Stomach (tissue), 9 donors: ENCODE results near the gene TRDMT1. TPM values are rescaled to one million over a fixed set of nuclear protein-coding genes. Genes with fewer than 3 reads are reported as not detected.

Experiments used
- DNase-seq, 2 donors: peaks; one replicate each; pipeline versions ENCODE4 v3.0.0 to v3.0.0-alpha.2; 2013 to 2019
- H3K27ac ChIP-seq, 5 donors: fragments of 200-600 bp in 4 of 5; sonication (generic) in 4 of 5; one replicate each; pipeline ENCODE4 v1.5.1; 2013 to 2019; ENCODE audit warnings: mild to moderate bottlenecking in 1 of 5, moderate library complexity in 1 of 5
- H3K27me3 ChIP-seq, 3 donors: fragments of 200-600 bp; sonication (generic); one replicate each; pipeline ENCODE4 v1.5.1; 2017 to 2019; ENCODE audit warnings: mixed run types in 1 of 3
- H3K36me3 ChIP-seq, 4 donors: fragments of 200-600 bp; sonication (generic); 1 replicate in 3 of 4; 2 replicates in 1 of 4; pipeline ENCODE4 v1.5.1; 2016 to 2019
- H3K4me1 ChIP-seq, 4 donors: fragments of 200-600 bp; sonication (generic); one replicate each; pipeline ENCODE4 v1.5.1; 2016 to 2019
- H3K4me3 ChIP-seq, 4 donors: fragments of 200-600 bp; sonication (generic) in 3 of 4; one replicate each; pipeline ENCODE4 v1.5.1; 2016 to 2019; ENCODE audit warnings: mild to moderate bottlenecking in 1 of 4
- H3K9me3 ChIP-seq, 4 donors: fragments of 200-600 bp; sonication (generic); one replicate each; pipeline ENCODE4 v1.5.1; 2016 to 2019
- EP300 ChIP-seq: sonication (generic); formaldehyde crosslinking; IDR thresholded peaks from one replicate; pipeline ENCODE4 v1.6.1; 2017; ENCODE audit warnings: antibody characterized with exemption
- POLR2A ChIP-seq, 4 donors: fragments of 450-650 bp; IDR thresholded peaks; one replicate each; pipeline ENCODE4 v1.6.1; 2016; ENCODE audit warnings: antibody characterized with exemption in 4 of 4, control low read depth in 2 of 4, mild to moderate bottlenecking in 1 of 4, moderate library complexity in 1 of 4
- POLR2AphosphoS5 ChIP-seq, 3 donors: sonication (generic); formaldehyde crosslinking; IDR thresholded peaks; one replicate each; pipeline ENCODE4 v1.6.1; 2016; ENCODE audit warnings: antibody characterized with exemption in 3 of 3
- WGBS, 5 donors: extraction: QIAGEN DNeasy Blood & Tissue Kit in 3 of 5; methylation state at CpG; one replicate each; pipeline versions ENCODE4 v1.1.5 to v1.1.7; 2013 to 2018; 5-methylcytosine and 5-hydroxymethylcytosine counted together
- intact Hi-C: fragments of 100-400 bp; cut with DNase I; formaldehyde crosslinking; loops from one replicate; pipeline ENCODE4 v1.15.1; 2023; ENCODE audit warnings: low total_unique reads
- polyA plus RNA-seq, 3 donors: library from polyadenylated mRNA; stranded (reverse); fragments of 200-250 nt; gene quantifications; one replicate each; pipeline ENCODE4 v1.2.3, GENCODE V29; 2013
- total RNA-seq, 5 donors: library from RNA; depleted of rRNA; stranded (reverse); fragments of >200 nt; gene quantifications; one replicate each; pipeline versions ENCODE4 v1.1.0 to v1.2.3, GENCODE V29; 2014 to 2016
- TF ChIP-seq, protein P1 (sequence below), 7 experiments: fragments of 450-650 bp in 4 of 7; fragments of 200-600 bp in 3 of 7; sonication (generic) in 3 of 7; IDR thresholded peaks; one replicate each; pipeline ENCODE4 v1.5.1; 2016 to 2019; ENCODE audit warnings: antibody characterized with exemption in 7 of 7, control low read depth in 2 of 7, mild to moderate bottlenecking in 1 of 7
- donor health status: healthy with polysubstance abuse.
- donor health status: Bipolar disorder and iron deficiency.
- donor health status: healthy.

Gene TRDMT1
- total and polyA plus RNA-seq, 8 donors: 1.4 to 44.9 (median 4.2) TPM

DNA sequence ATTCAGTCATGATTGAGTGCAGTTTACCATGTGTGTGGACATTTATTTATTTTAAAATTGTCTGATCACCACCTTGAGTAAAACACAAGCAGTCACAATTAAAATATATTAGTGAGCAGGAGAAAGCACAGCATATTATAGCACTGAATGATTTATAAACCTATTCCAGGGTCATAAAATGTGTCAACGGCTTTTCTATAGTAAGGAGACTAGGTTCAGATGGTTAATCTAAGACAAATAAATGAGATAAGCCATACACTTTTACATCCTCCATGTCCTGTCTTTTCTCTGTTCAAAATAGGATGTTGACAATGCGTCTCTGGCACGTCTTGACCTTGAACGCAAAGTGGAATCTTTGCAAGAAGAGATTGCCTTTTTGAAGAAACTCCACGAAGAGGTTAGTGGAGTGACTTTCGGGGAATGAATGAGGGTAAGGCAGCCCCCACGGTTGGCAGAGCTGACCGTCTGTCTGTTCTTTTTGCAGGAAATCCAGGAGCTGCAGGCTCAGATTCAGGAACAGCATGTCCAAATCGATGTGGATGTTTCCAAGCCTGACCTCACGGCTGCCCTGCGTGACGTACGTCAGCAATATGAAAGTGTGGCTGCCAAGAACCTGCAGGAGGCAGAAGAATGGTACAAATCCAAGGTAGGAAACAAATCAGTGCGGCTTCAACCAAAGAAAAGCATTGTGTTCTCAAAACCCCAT, 32.0 kb upstream of the TRDMT1 start:
- intact Hi-C loops: no loop called here
- H3K36me3 ChIP-seq: peaks cover 42 to 74% (median 66%) of the 10 kb centered on the region in 4 donors
- DNase-seq: no peak
- H3K27ac ChIP-seq: peak overlapping the region in 4 of 5 donors; percentile 30 to 99 (median 98)
- peak overlapping the region in 3 of 4 donors; percentile 2 to 85 (median 82) for H3K4me3 ChIP-seq
- peaks cover 24 to 72% (median 58%) of the 10 kb centered on the region in 4 donors for H3K4me1 ChIP-seq
- H3K9me3 ChIP-seq: no peaks in the 10 kb centered on the region
- H3K27me3 ChIP-seq: peaks cover 0 to 11% (median 7%) of the 10 kb centered on the region in 3 donors
- 72 to 81% (median 76%) methylated on average over 14 of the region's 14 CpGs for WGBS, 5 donors
- TF ChIP-seq, protein P1, sequence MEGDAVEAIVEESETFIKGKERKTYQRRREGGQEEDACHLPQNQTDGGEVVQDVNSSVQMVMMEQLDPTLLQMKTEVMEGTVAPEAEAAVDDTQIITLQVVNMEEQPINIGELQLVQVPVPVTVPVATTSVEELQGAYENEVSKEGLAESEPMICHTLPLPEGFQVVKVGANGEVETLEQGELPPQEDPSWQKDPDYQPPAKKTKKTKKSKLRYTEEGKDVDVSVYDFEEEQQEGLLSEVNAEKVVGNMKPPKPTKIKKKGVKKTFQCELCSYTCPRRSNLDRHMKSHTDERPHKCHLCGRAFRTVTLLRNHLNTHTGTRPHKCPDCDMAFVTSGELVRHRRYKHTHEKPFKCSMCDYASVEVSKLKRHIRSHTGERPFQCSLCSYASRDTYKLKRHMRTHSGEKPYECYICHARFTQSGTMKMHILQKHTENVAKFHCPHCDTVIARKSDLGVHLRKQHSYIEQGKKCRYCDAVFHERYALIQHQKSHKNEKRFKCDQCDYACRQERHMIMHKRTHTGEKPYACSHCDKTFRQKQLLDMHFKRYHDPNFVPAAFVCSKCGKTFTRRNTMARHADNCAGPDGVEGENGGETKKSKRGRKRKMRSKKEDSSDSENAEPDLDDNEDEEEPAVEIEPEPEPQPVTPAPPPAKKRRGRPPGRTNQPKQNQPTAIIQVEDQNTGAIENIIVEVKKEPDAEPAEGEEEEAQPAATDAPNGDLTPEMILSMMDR (IDR thresholded peaks at IDR 0.05): no peak
- TF ChIP-seq POLR2A (IDR thresholded peaks at IDR 0.05): no peak
- peak; percentile 21 for TF ChIP-seq EP300

DNA sequence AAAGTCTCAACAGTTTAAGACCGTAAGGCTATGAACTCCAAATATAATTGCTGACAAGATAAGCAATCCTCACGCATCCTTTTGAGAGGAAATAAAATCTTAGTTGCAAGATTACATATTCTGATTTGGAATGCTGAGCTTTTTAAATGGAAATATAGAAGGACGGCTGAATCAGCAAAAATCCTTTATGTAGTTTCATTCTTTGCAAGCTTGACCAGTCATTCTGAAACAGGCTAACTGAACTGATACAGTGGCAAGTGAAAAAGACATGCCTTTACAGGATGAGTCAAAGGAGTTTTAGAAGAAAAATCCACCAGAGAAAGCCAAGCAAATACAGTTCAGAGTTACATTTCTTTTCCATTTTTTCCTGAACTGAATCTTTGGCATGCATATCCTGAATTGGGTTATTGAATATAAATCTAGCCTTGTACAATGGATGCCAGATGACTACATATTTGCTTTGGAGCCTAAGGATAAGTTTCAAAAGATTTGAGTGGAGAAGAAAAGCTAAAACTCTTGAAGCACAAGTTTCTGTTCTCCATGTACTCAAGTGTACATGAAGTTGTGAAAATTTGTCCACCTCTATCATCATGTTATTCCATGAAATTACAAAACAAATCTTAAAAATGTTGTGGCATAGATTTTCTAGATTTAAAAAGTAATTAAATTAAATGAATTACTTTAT, 30.9 kb upstream of the TRDMT1 start:
- Histone ChIP-seq H3K36me3 (peaks cover 42 to 64% (median 58%) of the 10 kb centered on the region in 4 donors), H3K4me1 (peaks cover 24 to 82% (median 65%) of the 10 kb centered on the region in 4 donors), H3K27ac (peak overlapping the region in 4 of 5 donors; percentile 30 to 99 (median 98))

DNA sequence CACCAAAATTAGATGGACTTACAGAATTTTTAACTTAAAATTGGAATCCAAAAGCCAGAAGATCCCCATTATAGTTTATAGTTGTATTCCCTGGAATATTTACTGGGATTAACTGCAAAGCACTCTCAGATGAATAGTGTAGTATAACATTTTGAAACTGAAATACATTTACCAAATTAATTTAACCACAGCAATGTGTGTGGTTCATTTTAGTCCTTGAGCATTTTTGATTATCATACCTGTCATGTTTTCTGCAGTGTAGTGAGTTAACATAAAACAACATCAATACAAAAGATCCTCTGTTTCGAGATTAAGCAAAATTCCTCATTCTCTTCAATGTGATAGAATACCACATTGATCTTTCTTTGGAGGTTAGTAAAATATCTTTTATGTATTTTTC, 30.3 kb upstream of the TRDMT1 start:
- peaks cover 0 to 12% (median 7%) of the 10 kb centered on the region in 3 donors for H3K27me3 ChIP-seq
- intact Hi-C loops: no loop called here
- H3K4me3 ChIP-seq: peak overlapping the region in 3 of 4 donors; percentile 66 to 85 (median 82)
- H3K4me1 ChIP-seq: peaks cover 28 to 88% (median 70%) of the 10 kb centered on the region in 4 donors
- peak overlapping the region in 3 of 5 donors; percentile 97 to 99 (median 98) for H3K27ac ChIP-seq
- DNase-seq: no peak
- 39 to 55% (median 47%) methylated on average over 1 of the region's 1 CpG for WGBS, 5 donors
- H3K36me3 ChIP-seq: peaks cover 36 to 58% (median 51%) of the 10 kb centered on the region in 4 donors
- H3K9me3 ChIP-seq: no peaks in the 10 kb centered on the region
- TF ChIP-seq POLR2A (IDR thresholded peaks at IDR 0.05) (no peak), EP300 (no peak), POLR2AphosphoS5 (IDR thresholded peaks at IDR 0.05) (no peak)
- TF ChIP-seq, protein P1 (IDR thresholded peaks at IDR 0.05): no peak

More for the DNA sequence above, 30.9 kb upstream of the TRDMT1 start:
- no peak for DNase-seq
- intact Hi-C loops: no loop called here
- peak overlapping the region in 3 of 4 donors; percentile 66 to 85 (median 82) for H3K4me3 ChIP-seq
- 12 to 46% (median 23%) methylated on average over 3 of the region's 3 CpGs for WGBS, 5 donors
- TF ChIP-seq POLR2AphosphoS5 (IDR thresholded peaks at IDR 0.05) (no peak), EP300 (no peak), POLR2A (IDR thresholded peaks at IDR 0.05) (no peak)
- TF ChIP-seq, protein P1 (IDR thresholded peaks at IDR 0.05): no peak
- no peaks in the 10 kb centered on the region for H3K9me3 ChIP-seq
- H3K27me3 ChIP-seq: peaks cover 0 to 12% (median 7%) of the 10 kb centered on the region in 3 donors

- intact Hi-C loops: no loop called here
- peak overlapping the region; percentile 66 to 85 (median 78) for H3K4me3 ChIP-seq
- no peaks in the 10 kb centered on the region for H3K9me3 ChIP-seq
- peaks cover 0 to 12% (median 7%) of the 10 kb centered on the region in 3 donors for H3K27me3 ChIP-seq
- no peak for TF ChIP-seq POLR2A (IDR thresholded peaks at IDR 0.05)
- TF ChIP-seq, protein P1 (IDR thresholded peaks at IDR 0.05): no peak
- peak in 2 of 3 donors; percentile 78 to 79 for TF ChIP-seq POLR2AphosphoS5 (IDR thresholded peaks at IDR 0.05)
- TF ChIP-seq EP300: no peak
- H3K36me3 ChIP-seq: peaks cover 26 to 41% (median 35%) of the 10 kb centered on the region in 4 donors
- H3K4me1 ChIP-seq: peaks cover 31 to 80% (median 71%) of the 10 kb centered on the region in 4 donors
- DNase-seq: peak; percentile 82 to 94
- peak overlapping the region; percentile 73 to 99 (median 97) for H3K27ac ChIP-seq
- 0 to 1% (median 1%) methylated on average over 31 to 43 of the region's 43 CpGs for WGBS, 5 donors
Measured at GRCh38 chr10:17229967-17230682, 28.7 kb upstream of the TRDMT1 start.
